Measurements from ENCODE around the gene C19orf85. TPM values are rescaled to one million over a fixed set of nuclear protein-coding genes. Genes with fewer than 3 reads are reported as not detected.
"Not testable (repeated sequence)": the region's sequence is repeated elsewhere in the genome, so short reads cannot be mapped to it uniquely, and the experiment has no call there.

The C19orf85 gene
- total RNA-seq, 1 experiment from 2014 or later = not detected

- no peak for DNase-seq (ENCODE audit: low spot score)
Observed at GRCh38 chr19:55441319-55441691, 23.2 kb downstream of the C19orf85 start.

DNA sequence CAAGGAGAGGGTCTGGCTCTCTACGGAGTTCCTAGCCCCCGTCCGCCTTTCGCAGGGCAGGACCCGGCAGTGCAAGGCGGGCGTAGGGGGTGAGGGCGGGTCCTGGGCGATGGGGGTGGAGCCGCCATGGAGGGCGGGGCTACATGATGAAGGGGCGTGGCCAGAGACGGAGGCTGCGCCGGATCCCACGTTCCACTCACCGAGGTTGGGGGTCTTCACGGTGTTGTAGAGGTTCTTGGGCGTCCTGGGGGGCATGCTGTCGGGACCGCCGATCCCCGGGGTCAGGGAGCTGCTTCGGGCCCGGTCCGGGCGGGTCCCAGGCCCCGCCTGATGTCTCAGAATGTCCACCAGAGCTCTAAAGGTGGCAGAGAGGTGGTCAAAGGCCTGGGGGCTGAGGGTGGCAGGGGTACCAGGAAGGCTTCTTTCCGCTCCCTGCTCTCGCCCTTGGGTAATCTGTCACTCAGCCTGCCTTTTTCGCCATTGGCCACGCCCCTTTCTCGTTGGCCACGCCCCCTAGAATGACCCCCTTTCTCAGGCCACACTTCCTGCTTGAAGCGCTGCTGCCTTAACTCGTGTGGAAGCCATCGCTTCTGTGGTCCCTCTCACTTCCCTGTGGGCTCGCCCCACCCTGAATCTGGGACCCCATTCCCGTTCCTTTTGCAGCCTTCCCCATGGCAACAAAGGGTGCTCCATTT, 24.0 kb downstream of the C19orf85 start:
- no peak for DNase-seq (ENCODE audit: low spot score)

- peak; percentile 25 for DNase-seq (ENCODE audit: low spot score)
Observed at GRCh38 chr19:55439052-55439451, 25.5 kb downstream of the C19orf85 start.

DNA sequence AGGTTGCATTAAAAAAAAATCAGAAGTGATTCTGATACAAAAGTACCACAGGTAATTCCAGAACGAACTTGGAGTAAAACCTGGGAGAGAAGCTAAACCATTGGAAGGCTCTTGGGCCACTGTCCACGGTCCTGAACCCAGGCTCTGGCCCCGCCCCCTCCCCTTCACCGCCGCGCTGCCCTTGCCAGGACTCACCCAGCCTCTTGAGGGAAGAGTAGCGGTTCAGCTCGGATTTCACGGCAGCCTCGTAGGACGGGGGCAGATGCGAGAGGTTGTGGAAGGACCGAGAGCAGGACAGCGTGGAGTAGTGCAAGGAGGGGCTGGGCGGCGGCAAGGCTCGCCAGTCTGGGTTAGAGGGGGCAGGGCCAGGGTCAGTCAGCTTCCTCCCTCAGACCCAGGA, 27.1 kb downstream of the C19orf85 start:
- peak; percentile 88 for DNase-seq (ENCODE audit: low spot score)

- no peak for DNase-seq (ENCODE audit: low spot score)
Observed at GRCh38 chr19:55436847-55437246, 27.7 kb downstream of the C19orf85 start.

GRCh38 chr19:55435020-55435419, 29.5 kb downstream of the C19orf85 start:
- no peak for DNase-seq (ENCODE audit: low spot score)

GRCh38 chr19:55434356-55434919, 30.1 kb downstream of the C19orf85 start:
- no peak for DNase-seq (ENCODE audit: low spot score)

DNA sequence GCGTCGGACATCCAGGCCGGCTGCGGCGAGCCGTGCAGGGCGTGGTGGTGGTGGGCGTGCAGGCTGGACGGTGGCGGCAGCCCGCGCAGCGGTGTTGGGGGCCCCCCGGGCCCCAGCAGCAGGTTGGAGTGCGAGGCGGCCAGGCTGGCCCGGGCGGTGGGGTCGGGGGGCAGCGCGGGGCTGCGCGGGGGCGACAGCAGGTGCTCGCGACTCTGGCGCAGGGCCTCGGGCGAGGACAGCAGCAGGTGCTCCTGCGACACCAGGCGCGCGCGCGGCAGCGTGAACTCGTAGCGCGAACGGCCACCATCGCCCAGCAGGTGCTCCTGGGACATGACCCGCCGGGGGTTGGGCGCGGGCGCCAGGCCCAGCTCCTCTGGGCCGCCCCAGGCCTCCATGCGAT, 31.3 kb downstream of the C19orf85 start:
- DNase-seq (ENCODE audit: low spot score) = no peak

DNA sequence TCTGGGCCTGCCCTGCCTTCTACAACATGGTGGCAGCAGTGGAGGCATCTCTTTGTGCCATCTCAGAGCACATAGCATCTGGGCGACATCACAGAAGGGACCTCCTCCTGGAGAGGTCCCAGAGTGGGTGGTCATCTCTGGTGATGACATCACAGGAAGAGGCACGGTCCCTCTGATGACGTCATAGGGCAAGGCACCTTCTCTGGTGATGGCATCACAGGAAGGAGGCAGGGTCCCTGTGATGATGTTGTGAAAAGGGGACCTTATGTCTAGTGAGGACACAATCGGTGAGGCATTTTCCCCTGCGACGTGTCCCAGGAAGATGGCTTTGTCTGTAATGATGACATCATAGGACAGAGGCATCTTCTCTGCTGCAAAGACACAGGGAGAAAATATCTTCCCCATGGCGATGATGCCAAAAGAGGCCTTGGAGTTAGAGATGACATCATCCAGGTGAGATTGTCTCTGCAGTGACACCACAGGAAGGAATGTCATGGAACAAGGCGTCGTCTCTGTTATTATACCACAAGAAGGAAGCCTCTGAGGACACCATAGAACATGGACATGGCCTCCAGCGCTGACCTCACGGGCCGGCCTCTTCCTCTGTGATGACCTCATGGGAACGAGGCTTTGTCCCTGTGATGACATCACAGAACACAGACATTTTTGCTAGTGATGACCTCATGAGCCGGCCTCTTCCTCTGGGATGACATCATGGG, 32.2 kb downstream of the C19orf85 start:
- DNase-seq (ENCODE audit: low spot score) = peak; percentile 25

- no peak for DNase-seq (ENCODE audit: low spot score)
Observed at GRCh38 chr19:55431183-55431582, 33.4 kb downstream of the C19orf85 start.

DNA sequence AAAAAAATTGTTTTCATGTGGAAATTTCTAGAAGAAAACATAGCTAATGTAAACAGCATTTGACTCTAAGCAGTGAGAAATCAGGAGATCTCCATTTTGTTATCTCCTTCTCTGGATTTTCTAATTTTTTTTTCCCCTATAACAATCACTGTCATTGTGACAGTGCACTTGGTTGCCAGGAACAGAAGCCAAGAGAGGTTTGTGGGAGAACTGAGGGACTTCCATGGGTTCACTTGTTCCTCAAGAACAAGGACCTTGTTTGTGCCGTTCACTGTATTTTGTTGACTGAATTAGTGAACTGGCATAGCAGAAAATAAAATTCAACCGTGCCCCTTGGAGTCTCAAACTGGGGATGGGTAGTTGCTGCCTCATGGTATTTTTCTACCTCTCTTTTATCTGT, 38.5 kb downstream of the C19orf85 start:
- DNase-seq (ENCODE audit: low spot score) = no peak

- no peak for DNase-seq (ENCODE audit: low spot score)
Observed at GRCh38 chr19:55424518-55424917, 40.0 kb downstream of the C19orf85 start.

- no peak for DNase-seq (ENCODE audit: low spot score)
Observed at GRCh38 chr19:55423225-55424005, 41.1 kb downstream of the C19orf85 start.

- not testable (repeated sequence) for DNase-seq (ENCODE audit: low spot score)
Observed at GRCh38 chr19:55421281-55421680, 43.3 kb downstream of the C19orf85 start.

GRCh38 chr19:55419624-55420236, 44.8 kb downstream of the C19orf85 start:
- DNase-seq (ENCODE audit: low spot score) = no peak

GRCh38 chr19:55419103-55419502, 45.4 kb downstream of the C19orf85 start:
- DNase-seq (ENCODE audit: low spot score) = no peak

DNA sequence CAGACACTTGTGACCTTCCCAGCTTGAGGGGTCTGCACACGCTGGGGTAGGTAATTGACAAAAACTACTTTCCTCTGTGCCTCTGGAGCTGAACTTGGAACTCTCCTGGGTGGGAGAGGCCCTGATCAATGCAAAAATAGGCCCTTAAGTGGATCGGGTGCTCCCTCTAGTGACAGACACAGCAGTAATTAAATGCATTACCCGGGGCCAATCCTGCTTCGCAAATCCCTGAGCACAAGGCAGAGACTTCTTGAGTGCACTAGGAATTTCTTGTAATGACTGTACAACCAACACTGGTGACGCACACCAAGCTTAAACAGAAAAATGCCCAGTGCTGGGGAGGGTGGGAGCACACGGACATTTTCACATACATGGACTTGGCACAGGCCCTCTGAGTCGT, 46.4 kb downstream of the C19orf85 start:
- peak; percentile 89 for DNase-seq (ENCODE audit: low spot score)

Other genes starting within 250 kb of the C19orf85 start
- gene TMEM86B, start 236.0 kb downstream of the C19orf85 start, total RNA-seq (2014; rRNA removed; shearing (Covaris generic)) = 0.81 TPM in 1 of 2 replicates, not detected in the other
- 29.7 and 31.8 TPM in 2 replicates for gene PPP6R1, start 205.7 kb downstream of the C19orf85 start, total RNA-seq (2014; rRNA removed; shearing (Covaris generic))
- gene HSPBP1, start 184.6 kb downstream of the C19orf85 start, total RNA-seq (2014; rRNA removed; shearing (Covaris generic)) = 57.7 and 65.2 TPM in 2 replicates
- 4.6 and 13.1 TPM in 2 replicates for gene BRSK1, start 180.8 kb downstream of the C19orf85 start, total RNA-seq (2014; rRNA removed; shearing (Covaris generic))
- gene TMEM150B, start 139.4 kb downstream of the C19orf85 start, total RNA-seq (2014; rRNA removed; shearing (Covaris generic)) = not detected in 2 replicates
- 5.4 and 7.9 TPM in 2 replicates for gene KMT5C, start 124.9 kb downstream of the C19orf85 start, total RNA-seq (2014; rRNA removed; shearing (Covaris generic))
- gene COX6B2, start 110.0 kb downstream of the C19orf85 start, total RNA-seq (2014; rRNA removed; shearing (Covaris generic)) = 0.95 TPM in 1 of 2 replicates, not detected in the other
- gene GARIN5B, start 101.5 kb downstream of the C19orf85 start, total RNA-seq (2014; rRNA removed; shearing (Covaris generic)) = not detected in 2 replicates
- 1.4 and 1.8 TPM in 2 replicates for gene IL11, start 94.3 kb downstream of the C19orf85 start, total RNA-seq (2014; rRNA removed; shearing (Covaris generic))
- gene TMEM190, start 87.9 kb downstream of the C19orf85 start, total RNA-seq (2014; rRNA removed; shearing (Covaris generic)) = not detected in 2 replicates
- not detected in 2 replicates for gene TMEM238, start 80.5 kb downstream of the C19orf85 start, total RNA-seq (2014; rRNA removed; shearing (Covaris generic))
- gene RPL28, start 78.8 kb downstream of the C19orf85 start, total RNA-seq (2014; rRNA removed; shearing (Covaris generic)) = 1,100 and 1,282 TPM in 2 replicates
- 284 and 324 TPM in 2 replicates for gene UBE2S, start 57.0 kb downstream of the C19orf85 start, total RNA-seq (2014; rRNA removed; shearing (Covaris generic))
- not detected in 2 replicates for gene SHISA7, start 21.5 kb downstream of the C19orf85 start, total RNA-seq (2014; rRNA removed; shearing (Covaris generic))
- 187 and 279 TPM in 2 replicates for gene ISOC2, start 3.1 kb downstream of the C19orf85 start, total RNA-seq (2014; rRNA removed; shearing (Covaris generic))
- gene ZNF628, start 11.9 kb upstream of the C19orf85 start, total RNA-seq (2014; rRNA removed; shearing (Covaris generic)) = 1.4 and 3.9 TPM in 2 replicates
- 28.0 and 28.9 TPM in 2 replicates for gene NAT14, start 20.4 kb upstream of the C19orf85 start, total RNA-seq (2014; rRNA removed; shearing (Covaris generic))
- gene SSC5D, start 23.7 kb upstream of the C19orf85 start, total RNA-seq (2014; rRNA removed; shearing (Covaris generic)) = 0.23 and 0.29 TPM in 2 replicates
- gene SBK2, start 72.4 kb upstream of the C19orf85 start, total RNA-seq (2014; rRNA removed; shearing (Covaris generic)) = not detected in 2 replicates
- not detected in 2 replicates for gene SBK3, start 80.8 kb upstream of the C19orf85 start, total RNA-seq (2014; rRNA removed; shearing (Covaris generic))
- 2.5 and 4.6 TPM in 2 replicates for gene ZNF579, start 116.1 kb upstream of the C19orf85 start, total RNA-seq (2014; rRNA removed; shearing (Covaris generic))
- gene FIZ1, start 134.8 kb upstream of the C19orf85 start, total RNA-seq (2014; rRNA removed; shearing (Covaris generic)) = 5.1 and 7.8 TPM in 2 replicates
- 16.7 and 21.9 TPM in 2 replicates for gene ZNF524, start 135.5 kb upstream of the C19orf85 start, total RNA-seq (2014; rRNA removed; shearing (Covaris generic))
- 1.0 TPM in 2 replicates for gene ZNF865, start 140.9 kb upstream of the C19orf85 start, total RNA-seq (2014; rRNA removed; shearing (Covaris generic))
- 5.2 and 7.2 TPM in 2 replicates for gene ZNF784, start 159.8 kb upstream of the C19orf85 start, total RNA-seq (2014; rRNA removed; shearing (Covaris generic))
- 9.6 and 19.2 TPM in 2 replicates for gene ZNF580, start 176.3 kb upstream of the C19orf85 start, total RNA-seq (2014; rRNA removed; shearing (Covaris generic))
- 28.9 and 29.5 TPM in 2 replicates for gene ZNF581, start 178.9 kb upstream of the C19orf85 start, total RNA-seq (2014; rRNA removed; shearing (Covaris generic))
- 0.45 and 2.4 TPM in 2 replicates for gene CCDC106, start 183.5 kb upstream of the C19orf85 start, total RNA-seq (2014; rRNA removed; shearing (Covaris generic))
- 95.5 and 121 TPM in 2 replicates for gene U2AF2, start 190.3 kb upstream of the C19orf85 start, total RNA-seq (2014; rRNA removed; shearing (Covaris generic))
- gene EPN1, start 210.5 kb upstream of the C19orf85 start, total RNA-seq (2014; rRNA removed; shearing (Covaris generic)) = 43.6 and 59.6 TPM in 2 replicates